AG04450 (cell line): ENCODE measurements around the gene ATPAF2. TPM values are rescaled to one million over a fixed set of nuclear protein-coding genes. Genes with fewer than 3 reads are reported as not detected.

Experiments used
- CTCF ChIA-PET: fragments of 300-600, 350-600 bp; formaldehyde crosslinking; extraction: SDS; loops from one replicate; lab custom pipeline; 2022; ENCODE audit warnings: antibody characterized with exemption, inconsistent platforms; lab: Charles Lee
- POLR2A ChIA-PET: fragments of 350-600 bp; formaldehyde crosslinking; extraction: SDS; loops from one replicate; lab custom pipeline; 2021; ENCODE audit warnings: antibody characterized with exemption, inconsistent platforms; lab: Yijun Ruan, JAX
- DNase-seq: peaks from one replicate; pipeline ENCODE4 v3.0.0-alpha.2; 2011; ENCODE audit warnings: low read depth, low spot score
- H3K27ac ChIP-seq: one replicate; pipeline ENCODE4 v1.5.1; 2012; ENCODE audit warnings: low read depth, low read length, control low read depth
- H3K27me3 ChIP-seq: one replicate; pipeline ENCODE4 v1.6.0; 2012; ENCODE audit warnings: low read length; ENCODE audit not compliant: control insufficient read depth, insufficient read depth
- H3K4me3 ChIP-seq: 2 replicates; pipeline ENCODE4 v1.5.1; 2011; ENCODE audit warnings: mild to moderate bottlenecking, low read depth, low read length, control low read depth
- H3K9me3 ChIP-seq: 2 replicates; pipeline ENCODE4 v1.5.1; 2012; ENCODE audit warnings: low read length; ENCODE audit not compliant: control insufficient read depth, insufficient read depth
- polyA plus RNA-seq: library from polyadenylated mRNA; depleted of rRNA; stranded (reverse); fragments of >200 nt; gene quantifications from 2 replicates; pipeline ENCODE4 v1.2.3, GENCODE V29; 2011
- TF ChIP-seq, protein P1 (sequence below): IDR thresholded peaks from 2 replicates; pipeline ENCODE4 v1.5.1; 2011; ENCODE audit warnings: low read depth, low read length, control low read depth, inconsistent platforms

The ATPAF2 gene
- polyA plus RNA-seq, 1 experiment: 16.6 TPM

DNA sequence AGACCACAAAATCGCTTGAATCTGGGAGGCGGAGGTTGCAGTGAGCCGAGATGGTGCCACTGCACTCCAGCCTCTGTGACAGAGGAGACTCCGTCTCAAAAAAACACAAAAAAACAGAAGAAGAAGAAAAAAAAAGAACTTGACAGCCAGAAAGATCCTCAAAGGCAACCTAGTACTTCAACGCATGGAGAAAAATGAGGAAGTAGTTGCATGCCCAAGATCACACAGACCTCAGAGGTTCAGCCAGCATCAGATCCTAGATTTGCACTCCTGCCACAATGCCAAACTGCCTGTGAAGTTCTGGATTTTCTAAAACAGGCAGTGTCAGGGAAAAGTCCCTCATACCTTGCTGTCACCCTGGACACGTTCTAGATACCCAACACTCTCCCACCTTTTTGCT, 1.5 kb downstream of the ATPAF2 start:
- CTCF ChIA-PET: interaction anchor here (1.7 kb wide), 1 partner anchor 146 kb away, joined by 4 read pairs; no protein-coding TSS in a partner anchor
- no peaks in the 10 kb centered on the region; the same call in 1 of the 2 replicates for H3K9me3 ChIP-seq
- TF ChIP-seq, protein P1, sequence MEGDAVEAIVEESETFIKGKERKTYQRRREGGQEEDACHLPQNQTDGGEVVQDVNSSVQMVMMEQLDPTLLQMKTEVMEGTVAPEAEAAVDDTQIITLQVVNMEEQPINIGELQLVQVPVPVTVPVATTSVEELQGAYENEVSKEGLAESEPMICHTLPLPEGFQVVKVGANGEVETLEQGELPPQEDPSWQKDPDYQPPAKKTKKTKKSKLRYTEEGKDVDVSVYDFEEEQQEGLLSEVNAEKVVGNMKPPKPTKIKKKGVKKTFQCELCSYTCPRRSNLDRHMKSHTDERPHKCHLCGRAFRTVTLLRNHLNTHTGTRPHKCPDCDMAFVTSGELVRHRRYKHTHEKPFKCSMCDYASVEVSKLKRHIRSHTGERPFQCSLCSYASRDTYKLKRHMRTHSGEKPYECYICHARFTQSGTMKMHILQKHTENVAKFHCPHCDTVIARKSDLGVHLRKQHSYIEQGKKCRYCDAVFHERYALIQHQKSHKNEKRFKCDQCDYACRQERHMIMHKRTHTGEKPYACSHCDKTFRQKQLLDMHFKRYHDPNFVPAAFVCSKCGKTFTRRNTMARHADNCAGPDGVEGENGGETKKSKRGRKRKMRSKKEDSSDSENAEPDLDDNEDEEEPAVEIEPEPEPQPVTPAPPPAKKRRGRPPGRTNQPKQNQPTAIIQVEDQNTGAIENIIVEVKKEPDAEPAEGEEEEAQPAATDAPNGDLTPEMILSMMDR: no peak
- H3K27ac ChIP-seq: no peak overlapping the region
- DNase-seq: no peak
- no peaks in the 10 kb centered on the region for H3K27me3 ChIP-seq
- POLR2A ChIA-PET: no interaction called here
- peak overlapping the region; percentile 10; the same call in 1 of the 2 replicates for H3K4me3 ChIP-seq

DNA sequence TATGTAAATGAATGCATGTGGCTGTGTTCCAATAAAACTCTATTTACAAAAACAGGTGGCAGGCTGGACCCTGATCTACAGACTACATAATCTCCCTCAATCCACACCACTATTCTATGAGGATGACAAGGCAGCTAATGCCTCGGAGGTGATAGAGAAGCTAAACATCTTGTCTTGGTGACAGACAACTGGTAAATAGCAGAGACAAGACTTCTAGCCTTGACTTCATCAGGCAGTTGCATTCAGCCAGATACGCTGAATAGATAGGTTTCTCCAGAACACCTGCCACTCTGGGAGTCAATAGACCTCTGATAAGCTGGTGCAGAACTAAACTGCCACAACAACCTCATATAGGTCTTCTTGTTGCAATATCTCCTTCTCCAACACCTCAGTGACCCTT, 3.3 kb downstream of the ATPAF2 start:
- ChIA-PET CTCF (interaction anchor here (1.0 to 1.8 kb wide), 7 partner anchors 13 to 224 kb away, joined by 3 to 8 read pairs (median 4); no protein-coding TSS in a partner anchor), POLR2A (no interaction called here)
- H3K4me3 ChIP-seq: no peak overlapping the region

DNA sequence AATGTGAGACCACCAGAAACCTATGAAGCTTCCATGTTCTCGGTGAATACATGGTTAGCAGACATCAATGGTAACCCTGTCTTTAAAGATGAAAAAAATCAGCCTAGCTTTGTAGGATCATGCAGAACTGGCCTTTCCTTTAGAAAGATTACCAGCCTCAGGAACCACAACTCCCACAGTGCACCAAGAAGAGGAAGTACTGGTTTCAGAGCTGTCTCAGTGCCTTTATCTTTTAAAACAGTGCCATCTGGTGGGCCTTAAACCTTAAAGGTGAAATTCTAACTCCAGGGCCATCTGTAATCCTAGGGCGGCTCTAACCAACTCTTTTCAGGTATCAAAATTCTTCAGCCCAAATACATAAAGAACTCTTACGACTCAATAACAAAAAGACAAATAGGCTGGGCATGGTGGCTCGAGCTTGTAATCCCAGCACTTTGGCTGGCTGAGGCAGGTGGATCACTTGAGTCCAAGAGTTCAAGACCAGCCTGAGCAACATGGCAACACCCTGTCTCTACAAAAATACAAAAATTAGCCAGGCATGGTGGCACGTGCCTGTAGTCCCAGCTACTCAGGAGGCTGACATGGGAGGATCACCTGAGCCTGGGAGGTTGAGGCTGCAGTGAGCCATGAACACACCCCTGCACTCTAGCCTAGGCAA, 5.4 kb downstream of the ATPAF2 start:
- TF ChIP-seq, protein P1: peak; percentile 63
- ChIA-PET POLR2A (no interaction called here), CTCF (interaction anchor here (0.6 to 2.7 kb wide), 36 partner anchors 10 to 760 kb away, joined by 3 to 17 read pairs (median 4); partner anchors contain the start of genes DRC3, RASD1 and TOM1L2)
- DNase-seq: peak; percentile 63
- Histone ChIP-seq H3K27me3 (no peaks in the 10 kb centered on the region), H3K4me3 (no peak overlapping the region), H3K9me3 (no peaks in the 10 kb centered on the region; the same call in 1 of the 2 replicates), H3K27ac (no peak overlapping the region)

More for the DNA sequence above, 3.3 kb downstream of the ATPAF2 start:
- no peak for DNase-seq
- no peaks in the 10 kb centered on the region for H3K27me3 ChIP-seq
- no peak overlapping the region for H3K27ac ChIP-seq
- TF ChIP-seq, protein P1: no peak
- H3K9me3 ChIP-seq: no peaks in the 10 kb centered on the region; the same call in 1 of the 2 replicates

DNA sequence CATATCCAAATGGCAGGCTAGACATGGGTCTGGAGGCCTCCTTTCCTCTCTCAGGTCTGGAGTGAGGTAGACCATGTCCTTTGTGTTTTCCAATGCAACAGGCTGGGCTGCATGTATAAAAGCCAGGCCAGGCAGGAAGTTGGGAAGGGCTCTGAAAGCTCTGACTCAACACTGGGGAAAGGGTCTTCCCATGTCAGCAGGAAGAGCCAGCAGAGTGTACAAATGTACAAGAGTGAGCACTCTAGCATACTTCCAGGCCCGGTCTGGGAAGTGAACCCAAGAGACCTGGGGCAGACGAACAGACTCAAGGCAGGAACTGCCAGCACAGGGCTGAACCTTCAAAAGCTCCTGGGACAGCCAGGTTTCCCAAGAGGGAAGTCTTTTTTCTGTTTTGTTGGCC, 7.0 kb downstream of the ATPAF2 start:
- Histone ChIP-seq H3K27ac (no peak overlapping the region), H3K9me3 (no peaks in the 10 kb centered on the region), H3K4me3 (no peak overlapping the region), H3K27me3 (no peaks in the 10 kb centered on the region)
- no peak for DNase-seq
- TF ChIP-seq, protein P1: no peak
- POLR2A ChIA-PET: no interaction called here
- CTCF ChIA-PET: interaction anchor here (2.1 to 2.7 kb wide), 3 partner anchors 37 to 155 kb away, joined by 6 to 10 read pairs (median 9); no protein-coding TSS in a partner anchor

DNA sequence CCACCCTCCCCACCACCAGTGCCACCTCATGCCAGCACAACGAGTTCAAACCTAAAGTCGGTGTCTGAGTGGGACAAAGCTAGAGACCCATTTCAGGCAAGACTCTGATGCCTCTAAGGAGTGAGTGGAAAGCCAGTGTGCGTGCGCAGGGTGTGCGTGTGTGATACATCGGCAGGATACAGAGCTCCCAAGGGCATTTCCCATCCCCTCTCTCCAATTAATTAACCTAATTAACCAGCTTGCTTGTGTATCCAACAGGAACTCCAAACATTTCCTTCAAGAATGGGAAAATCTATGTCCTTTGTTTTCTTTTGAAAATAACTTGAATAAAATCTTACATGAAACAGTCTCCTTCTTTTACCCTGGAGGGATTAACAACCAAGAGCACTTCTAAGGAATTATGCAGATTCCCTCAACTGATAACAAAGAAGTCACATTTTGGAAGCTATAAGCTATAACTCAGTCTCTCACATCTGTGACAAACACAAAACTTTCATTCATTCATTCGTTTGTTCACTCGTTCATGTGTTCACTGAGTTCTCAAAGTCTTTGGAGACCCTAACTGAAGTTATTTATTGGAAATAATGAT, 9.9 kb downstream of the ATPAF2 start:
- H3K4me3 ChIP-seq: no peak overlapping the region
- H3K27me3 ChIP-seq: no peaks in the 10 kb centered on the region
- H3K27ac ChIP-seq: no peak overlapping the region
- no peaks in the 10 kb centered on the region for H3K9me3 ChIP-seq
- ChIA-PET CTCF (interaction anchor here (1.0 kb wide), 1 partner anchor 138 kb away, joined by 3 read pairs; no protein-coding TSS in a partner anchor), POLR2A (no interaction called here)
- no peak for DNase-seq
- TF ChIP-seq, protein P1: no peak
